SK-N-SH (cell line): ENCODE measurements around the gene SHMT2.

Source experiments
- CTCF ChIP-seq: fragments of 200-600 bp; sonication (generic); IDR thresholded peaks from 2 replicates; pipeline ENCODE4 v1.6.1; 2017; ENCODE audit warnings: antibody characterized with exemption, mild to moderate bottlenecking, moderate library complexity
- EP300 ChIP-seq, 2 experiments: IDR thresholded peaks; 2 replicates each; pipeline versions ENCODE4 v1.4.0 to v1.6.1; 2012; ENCODE audit warnings: borderline replicate concordance in 1 of 2, low read depth in 1 of 2, low read length in 1 of 2
- FOXM1 ChIP-seq: IDR thresholded peaks from 2 replicates; pipeline ENCODE4 v1.4.0; 2012; ENCODE audit warnings: low read depth, mild to moderate bottlenecking
- NFIC ChIP-seq: IDR thresholded peaks from 2 replicates; pipeline ENCODE4 v1.4.0; 2012; ENCODE audit warnings: borderline replicate concordance
- RAD21 ChIP-seq: IDR thresholded peaks from 2 replicates; pipeline ENCODE4 v1.6.1; 2012; ENCODE audit warnings: mild to moderate bottlenecking, low read length
- RCOR1 ChIP-seq: fragments of 150-350 bp; IDR thresholded peaks from 2 replicates; pipeline ENCODE4 v1.6.1; 2017; ENCODE audit warnings: antibody characterized with exemption, low read length
- RXRA ChIP-seq: IDR thresholded peaks from 2 replicates; pipeline ENCODE4 v1.4.0; 2012; ENCODE audit warnings: low read depth, mild to moderate bottlenecking, borderline replicate concordance
- SMC3 ChIP-seq: IDR thresholded peaks from 2 replicates; pipeline ENCODE4 v1.6.1; 2012; ENCODE audit warnings: low read depth, low read length, improper control_type of control experiment
- ZBTB33 ChIP-seq: IDR thresholded peaks from 2 replicates; pipeline ENCODE4 v1.4.0; 2012; ENCODE audit warnings: low read depth, borderline replicate concordance

- TF ChIP-seq RAD21 (no peak), CTCF (no peak), EP300 (IDR thresholded peaks at IDR 0.05; ENCODE audit: borderline replicate concordance in 1 of 2, low read depth in 1 of 2, low read length in 1 of 2) (no peak), FOXM1 (no peak), RCOR1 (no peak), ZBTB33 (no peak), SMC3 (no peak), RXRA (no peak), NFIC (no peak)
Observed at GRCh38 chr12:57232156-57232756, 2.7 kb downstream of the SHMT2 start.
